ENCODE measurements around the gene VPS13D.
A peak's percentile ranks its signal among the peaks of the same experiment; 100 is the strongest.

Gene VPS13D

GRCh38 chr1:12435639-12436344 lies 206.0 kb downstream of the VPS13D start:
- no peak for DNase-seq

- no peak for DNase-seq
Observed at GRCh38 chr1:12436345-12436658, 206.5 kb downstream of the VPS13D start.

GRCh38 chr1:12436817-12437599 lies 207.2 kb downstream of the VPS13D start:
- DNase-seq: no peak

GRCh38 chr1:12437629-12438028 lies 207.8 kb downstream of the VPS13D start:
- DNase-seq: no peak

GRCh38 chr1:12438349-12438924 lies 208.6 kb downstream of the VPS13D start:
- no peak for DNase-seq

- DNase-seq: peak; percentile 31
Observed at GRCh38 chr1:12439073-12439472, 209.2 kb downstream of the VPS13D start.

DNA sequence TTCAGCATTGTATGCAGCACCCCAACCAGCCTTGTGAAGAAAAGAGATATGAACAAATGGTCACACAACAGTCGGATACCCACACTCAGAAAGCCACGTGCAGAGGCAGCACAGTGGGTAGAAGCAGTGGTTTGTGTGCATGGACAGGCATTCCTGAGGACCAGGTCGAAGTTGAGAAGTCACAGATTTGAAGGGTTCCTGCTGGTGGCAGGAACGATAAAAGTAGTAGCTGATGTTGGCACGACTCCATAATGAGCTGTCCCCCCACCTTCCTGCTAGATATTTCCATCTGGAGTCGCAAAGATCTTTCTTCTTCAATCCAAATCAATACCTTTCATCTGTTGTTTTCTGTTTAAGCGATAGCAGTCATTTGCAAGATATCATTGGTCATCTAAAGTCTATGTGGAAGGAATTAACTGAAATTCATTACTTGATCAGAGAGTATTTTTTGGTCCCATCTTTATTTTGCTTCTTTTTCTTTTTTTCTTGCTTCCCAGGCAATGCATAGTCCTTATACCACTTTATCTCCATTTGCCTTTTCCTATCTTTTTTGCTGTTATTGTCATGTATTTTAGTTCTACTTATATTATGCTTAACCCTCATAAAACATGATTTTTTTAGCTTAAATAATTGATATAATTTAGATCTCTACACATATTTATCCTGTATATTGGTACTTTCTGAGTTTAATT lies 211.7 kb downstream of the VPS13D start:
- DNase-seq: no peak

- no peak for DNase-seq
Observed at GRCh38 chr1:12442217-12442616, 212.4 kb downstream of the VPS13D start.

GRCh38 chr1:12443151-12443550 lies 213.3 kb downstream of the VPS13D start:
- no peak for DNase-seq

DNA sequence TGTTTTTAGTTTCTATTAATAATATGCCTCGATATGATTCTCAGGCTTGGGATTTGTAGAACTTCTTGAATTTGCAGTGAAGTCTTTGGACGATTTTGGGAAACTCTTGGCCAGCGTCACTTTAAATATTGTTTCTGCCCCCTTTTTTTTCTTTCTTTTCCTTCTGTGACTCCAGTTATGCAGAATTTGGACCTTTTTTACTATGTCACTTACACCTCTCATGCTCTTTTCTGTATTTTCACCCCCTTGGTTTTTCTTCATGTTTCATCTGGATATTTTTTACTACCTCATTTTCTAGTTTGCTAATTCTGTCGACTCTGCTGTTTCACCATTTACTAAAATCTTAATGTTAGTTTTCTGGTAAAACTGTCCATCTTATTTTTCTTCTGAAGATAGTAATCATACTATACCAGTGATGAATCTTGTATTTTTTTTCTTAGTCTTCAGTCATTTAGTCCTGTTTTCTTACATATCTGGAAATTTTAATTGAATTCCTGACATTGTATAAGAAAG lies 214.6 kb downstream of the VPS13D start:
- DNase-seq: no peak

GRCh38 chr1:12445257-12445656 lies 215.4 kb downstream of the VPS13D start:
- no peak for DNase-seq

- no peak for DNase-seq
Observed at GRCh38 chr1:12446593-12446992, 216.8 kb downstream of the VPS13D start.

DNA sequence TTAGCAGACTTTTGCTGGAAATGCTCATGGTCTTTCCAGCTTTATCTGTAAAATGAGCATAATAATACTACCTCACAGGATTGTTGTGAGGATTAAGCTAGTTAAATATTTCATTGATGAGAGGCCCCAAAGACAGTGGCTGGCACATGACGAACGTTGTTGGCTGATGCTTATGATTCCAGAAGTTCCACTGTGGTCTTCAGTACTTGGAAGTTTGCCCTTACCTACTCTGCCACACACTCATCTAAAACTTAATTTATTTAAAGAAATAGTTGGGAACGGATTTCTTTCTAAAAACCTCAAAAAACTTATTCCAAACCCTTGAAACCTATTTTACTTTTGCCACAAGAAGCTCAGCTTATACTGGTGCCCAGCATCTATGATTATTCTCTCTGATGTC lies 217.5 kb downstream of the VPS13D start:
- no peak for DNase-seq

GRCh38 chr1:12447849-12448312 lies 218.1 kb downstream of the VPS13D start:
- no peak for DNase-seq

DNA sequence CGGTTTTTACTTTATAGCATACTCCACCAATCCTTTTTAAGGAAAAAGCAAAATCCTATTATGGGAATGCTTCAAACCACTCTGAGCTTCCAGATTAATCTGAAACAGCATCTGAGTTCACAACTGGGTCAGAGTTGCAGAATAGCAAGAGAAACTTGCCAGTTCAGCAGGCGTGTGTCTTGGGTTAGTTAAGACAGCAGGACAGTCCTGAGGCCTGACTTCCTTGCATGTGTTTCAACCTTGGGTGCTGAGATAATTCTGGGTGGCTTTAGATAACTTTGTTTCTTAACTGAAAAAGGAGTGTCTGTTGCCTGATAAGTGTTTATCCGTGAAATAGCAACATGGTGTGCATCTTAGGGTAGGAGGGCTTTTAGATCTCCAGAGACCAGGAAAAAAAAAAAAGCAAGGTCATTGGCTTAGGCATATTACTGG lies 218.9 kb downstream of the VPS13D start:
- no peak for DNase-seq

DNA sequence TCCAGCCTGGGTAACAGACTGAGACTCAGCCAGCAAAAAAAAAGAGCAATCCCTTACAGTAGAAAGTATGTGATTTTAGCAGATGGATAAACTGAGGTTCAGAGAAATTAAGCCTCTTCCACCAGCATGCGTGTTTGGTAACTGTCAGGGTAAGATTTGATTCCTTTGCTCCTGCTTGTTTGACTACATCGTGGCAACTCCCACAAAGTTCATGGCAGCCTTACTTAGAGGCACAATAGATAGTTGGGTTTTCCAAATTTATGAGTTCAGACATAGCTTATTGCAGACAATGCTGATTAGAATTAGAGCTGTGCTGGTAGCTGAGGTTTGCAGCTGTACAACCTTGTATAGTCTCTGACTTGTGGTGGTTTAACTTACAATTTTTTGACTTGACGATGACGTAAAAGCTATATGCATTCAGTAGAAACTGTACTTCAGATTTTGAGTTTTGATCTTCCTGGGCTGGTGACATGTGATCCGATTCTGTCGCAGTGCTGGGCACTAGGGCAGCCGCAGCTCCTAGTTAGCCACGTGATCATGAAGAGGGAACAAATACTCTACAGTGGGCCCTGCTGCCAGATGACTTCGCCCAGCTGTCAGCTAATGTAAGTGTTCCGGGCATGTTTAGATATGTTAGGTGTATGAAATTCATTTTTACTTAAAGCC lies 220.4 kb downstream of the VPS13D start:
- no peak for DNase-seq

- no peak for DNase-seq
Observed at GRCh38 chr1:12450756-12451559, 221.1 kb downstream of the VPS13D start.

DNA sequence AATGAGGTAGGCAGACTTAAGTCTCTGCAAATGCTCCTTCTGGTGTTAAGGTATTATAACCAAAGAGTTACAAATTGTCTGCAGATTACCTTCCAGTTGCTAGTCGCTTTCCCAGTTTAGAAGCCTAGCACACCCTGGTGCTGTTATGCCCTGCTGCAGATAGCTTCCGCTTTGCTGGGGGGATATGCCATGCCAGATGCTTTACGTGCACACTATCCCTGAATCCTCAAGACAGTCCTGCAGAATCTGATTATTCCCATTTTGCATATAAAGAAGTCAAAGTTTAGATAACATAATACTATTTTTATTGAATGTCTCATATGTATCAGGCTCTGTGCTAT lies 221.7 kb downstream of the VPS13D start:
- DNase-seq: no peak

DNA sequence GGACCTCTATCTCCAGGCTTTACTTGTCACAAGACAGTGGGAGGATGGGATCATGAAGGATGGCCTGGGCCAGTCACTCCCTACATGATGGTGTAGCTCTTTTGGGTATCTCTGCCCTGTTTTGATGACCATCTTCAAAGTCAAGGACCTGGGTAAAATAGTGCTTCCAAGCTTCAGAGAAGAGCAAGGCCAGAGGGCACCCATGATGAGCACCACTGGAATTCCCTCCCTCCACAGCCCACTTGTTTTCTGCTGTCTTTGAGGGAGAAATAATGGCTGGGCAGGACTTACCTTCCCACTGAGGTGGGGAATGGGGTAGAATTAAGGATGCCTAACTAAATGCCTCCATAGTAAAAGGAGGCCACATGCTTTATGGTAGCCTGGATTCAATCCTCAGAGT lies 222.4 kb downstream of the VPS13D start:
- DNase-seq: no peak

DNA sequence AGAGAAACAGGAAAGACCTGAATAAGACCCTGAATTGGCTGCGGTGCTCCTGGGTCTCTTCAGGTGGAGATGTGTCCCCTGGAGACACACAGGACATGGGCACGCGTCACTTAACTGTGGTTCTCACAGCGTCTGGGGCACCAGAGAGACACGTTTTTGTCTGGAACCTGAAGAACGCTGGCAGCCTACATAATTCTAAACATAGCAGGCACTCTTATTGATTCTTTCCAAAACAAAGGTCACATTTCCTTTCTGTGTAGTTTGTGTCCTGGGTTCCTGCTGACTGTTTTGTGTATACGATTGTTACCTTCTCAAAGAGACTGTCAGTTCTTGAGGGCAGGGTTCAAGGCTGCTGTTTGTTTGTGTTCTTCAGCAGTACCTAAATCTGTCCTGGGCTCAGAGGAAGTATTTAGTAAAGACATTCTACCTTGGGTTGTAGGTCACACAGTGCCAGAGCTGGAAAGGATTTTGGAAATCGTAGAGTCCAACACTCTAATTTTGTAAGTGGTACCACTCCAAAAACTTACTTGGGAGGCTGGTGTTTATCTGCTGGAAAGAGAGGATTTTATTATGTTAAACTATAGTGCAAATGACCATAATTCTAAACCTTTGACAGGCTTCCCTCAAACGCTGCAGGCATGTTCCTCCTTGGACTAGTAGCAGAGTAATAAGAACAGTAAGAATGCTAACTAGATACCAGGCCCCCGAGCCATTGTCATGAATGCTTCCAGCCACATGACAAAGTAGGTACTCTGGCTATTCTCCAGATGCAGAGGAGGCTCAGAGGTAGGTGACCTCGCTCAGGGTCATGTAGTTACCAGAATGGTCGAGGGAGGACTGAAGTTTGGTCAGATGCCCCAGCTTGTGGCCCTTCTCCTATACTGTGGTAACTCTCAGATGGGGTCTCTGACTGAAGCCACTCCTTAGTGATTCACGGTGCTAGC lies 223.8 kb downstream of the VPS13D start:
- no peak for DNase-seq
